Hindlimb muscle (tissue), 1 donor: Measurements from ENCODE around the gene RBM44. TPM values are rescaled to one million over a fixed set of nuclear protein-coding genes. Genes with fewer than 3 reads are reported as not detected.

Experiments
- DNase-seq: peaks from one replicate; pipeline ENCODE4 v3.0.0-alpha.2; 2013
- polyA plus RNA-seq: library from polyadenylated mRNA; unstranded; fragments of 120-200 nt; gene quantifications from one replicate; pipeline ENCODE4 v1.2.1, GENCODE V29; 2013; ENCODE audit not compliant: insufficient read length

Gene RBM44
- polyA plus RNA-seq, 1 donor, result 0.93 TPM

- DNase-seq, result no peak
Observed at GRCh38 chr2:237873897-237874551, 75.4 kb downstream of the RBM44 start.

- no peak for DNase-seq
Observed at GRCh38 chr2:237874585-237875161, 76.1 kb downstream of the RBM44 start.

- no peak for DNase-seq
Observed at GRCh38 chr2:237875256-237876060, 76.9 kb downstream of the RBM44 start.

GRCh38 chr2:237876061-237876526 is 77.5 kb downstream of the RBM44 start:
- DNase-seq, result no peak

GRCh38 chr2:237876532-237876931 is 78.0 kb downstream of the RBM44 start:
- no peak for DNase-seq

GRCh38 chr2:237876951-237877491 is 78.4 kb downstream of the RBM44 start:
- no peak for DNase-seq

- no peak for DNase-seq
Observed at GRCh38 chr2:237877576-237878307, 79.2 kb downstream of the RBM44 start.

GRCh38 chr2:237878321-237879057 is 79.9 kb downstream of the RBM44 start:
- DNase-seq, result no peak

GRCh38 chr2:237879058-237879430 is 80.5 kb downstream of the RBM44 start:
- no peak for DNase-seq

- DNase-seq, result no peak
Observed at GRCh38 chr2:237879991-237880560, 81.5 kb downstream of the RBM44 start.

- DNase-seq, result no peak
Observed at GRCh38 chr2:237882510-237883481, 84.2 kb downstream of the RBM44 start.

- no peak for DNase-seq
Observed at GRCh38 chr2:237883951-237884446, 85.4 kb downstream of the RBM44 start.

- DNase-seq, result no peak
Observed at GRCh38 chr2:237884681-237885080, 86.1 kb downstream of the RBM44 start.

- DNase-seq, result no peak
Observed at GRCh38 chr2:237885111-237885930, 86.7 kb downstream of the RBM44 start.

GRCh38 chr2:237885931-237886684 is 87.5 kb downstream of the RBM44 start:
- DNase-seq, result no peak

GRCh38 chr2:237886685-237887481 is 88.3 kb downstream of the RBM44 start:
- no peak for DNase-seq

GRCh38 chr2:237888389-237888788 is 89.8 kb downstream of the RBM44 start:
- no peak for DNase-seq

- DNase-seq, result no peak
Observed at GRCh38 chr2:237889016-237889415, 90.4 kb downstream of the RBM44 start.
